HepG2 (cell line): Measurements from ENCODE around the gene PIK3CD. TPM values are rescaled to one million over a fixed set of nuclear protein-coding genes. Genes with fewer than 3 reads are reported as not detected.

Experiments used
- ATAC-seq: fragments of 200-7000 bp; cut with Tn5 transposase; 3 replicates; pipeline ENCODE4 v1.9.1; 2020; ENCODE audit warnings: mild to moderate bottlenecking, moderate library complexity
- BruUV-seq: library from RNA; stranded (reverse); fragments of 400-500 nt; replicated peaks from 2 replicates; lab custom pipeline; 2021; lab: Mats Ljungman, UMichigan
- CTCF ChIA-PET: fragments of 300-600 bp; formaldehyde crosslinking; extraction: SDS; loops from one replicate; lab custom pipeline; 2021; ENCODE audit warnings: low total read pairs, inconsistent platforms, low intra/inter-chr PET ratio; lab: Yijun Ruan, JAX
- POLR2A ChIA-PET: fragments of 350-600 bp; sonication (Branson Sonifier 250); formaldehyde crosslinking; loops from one replicate; lab custom pipeline; 2020; ENCODE audit warnings: antibody characterized with exemption, inconsistent platforms; lab: Yijun Ruan, JAX
- DNase-seq: peaks from one replicate; pipeline ENCODE4 v3.0.0-alpha.2; 2015; ENCODE audit warnings: low spot score
- FAIRE-seq: peaks from 3 replicates; lab custom pipeline; 2011; peaks lifted over from hg19 to GRCh38; lab: Jason Lieb, UNC
- H2AFZ ChIP-seq: one replicate; pipeline ENCODE4 v1.6.1; 2011; ENCODE audit warnings: low read length, inconsistent platforms
- H3K27ac ChIP-seq: fragments of 300-600 bp; 3 replicates; pipeline ENCODE4 v1.8.0; 2011; ENCODE audit warnings: mixed run types, mild to moderate bottlenecking, mixed read lengths, low read length, inconsistent platforms; ENCODE audit not compliant: insufficient read depth; ENCODE audit errors: extremely low read length
- H3K27me3 ChIP-seq, 2 experiments: fragments of 200-600 bp in 1 of 2; 2 replicates in 1 of 2; 3 replicates in 1 of 2; pipeline versions ENCODE4 v1.6.0 to v1.8.0; 2011; ENCODE audit warnings: low read length in 2 of 2, mild to moderate bottlenecking in 2 of 2, moderate library complexity in 2 of 2, inconsistent platforms in 1 of 2; ENCODE audit not compliant: insufficient read depth in 2 of 2, control insufficient read depth in 1 of 2
- H3K36me3 ChIP-seq, 2 experiments: fragments of 200-600 bp in 1 of 2; replicated peaks in 1 of 2; 2 replicates in 1 of 2; 3 replicates in 1 of 2; pipeline versions ENCODE4 v1.5.1 to v1.8.0; 2011; ENCODE audit warnings: low read length in 2 of 2, inconsistent platforms in 1 of 2; ENCODE audit not compliant: insufficient read depth in 2 of 2, control insufficient read depth in 1 of 2
- H3K4me1 ChIP-seq: 2 replicates; pipeline ENCODE4 v1.5.1; 2012; ENCODE audit warnings: low read length, inconsistent platforms; ENCODE audit not compliant: insufficient read depth
- H3K4me2 ChIP-seq: 2 replicates; pipeline ENCODE4 v1.6.0; 2011; ENCODE audit warnings: low read depth, low read length, inconsistent platforms
- H3K4me3 ChIP-seq, 3 experiments: fragments of 200-600 bp in 1 of 3; sonication (generic), shearing (Covaris generic) in 1 of 3; replicated peaks in 1 of 3; 2 replicates each; pipeline ENCODE4 v1.5.1; 2011 to 2016; ENCODE audit warnings: low read length in 3 of 3, inconsistent platforms in 2 of 3, low read depth in 2 of 3, mild to moderate bottlenecking in 2 of 3, control low read depth in 1 of 3, mixed read lengths in 1 of 3; ENCODE audit not compliant: insufficient read depth in 1 of 3
- H3K79me2 ChIP-seq: one replicate; pipeline ENCODE4 v1.6.1; 2011; ENCODE audit warnings: low read length, inconsistent platforms; ENCODE audit not compliant: insufficient read depth
- H3K9ac ChIP-seq: 2 replicates; pipeline ENCODE4 v1.6.0; 2011; ENCODE audit warnings: mild to moderate bottlenecking, low read depth, low read length, inconsistent platforms; ENCODE audit not compliant: insufficient read depth
- H3K9me3 ChIP-seq: 2 replicates; pipeline ENCODE4 v1.5.1; 2012; ENCODE audit warnings: mild to moderate bottlenecking, low read length
- H4K20me1 ChIP-seq: 2 replicates; pipeline ENCODE4 v1.6.0; 2011; ENCODE audit warnings: inconsistent platforms, mild to moderate bottlenecking, low read length, moderate library complexity; ENCODE audit not compliant: insufficient read depth
- AFF4 ChIP-seq: sonication (generic); formaldehyde crosslinking; IDR thresholded peaks from 2 replicates; pipeline ENCODE4 v1.4.0; 2020; ENCODE audit warnings: missing genetic modification reagents
- ARNT2 ChIP-seq: sonication (generic); formaldehyde crosslinking; IDR thresholded peaks from 2 replicates; pipeline ENCODE4 v1.8.0; 2022; ENCODE audit warnings: mild to moderate bottlenecking, low read depth, missing genetic modification reagents, moderate library complexity
- ATF7-NPFF ChIP-seq: sonication (generic); formaldehyde crosslinking; IDR thresholded peaks from 2 replicates; pipeline ENCODE4 v1.8.1; 2023; ENCODE audit warnings: mild to moderate bottlenecking, low read depth, missing genetic modification reagents, moderate library complexity
- CREB1 ChIP-seq, 2 experiments: fragments of 450-650 bp in 1 of 2; IDR thresholded peaks; 2 replicates each; pipeline ENCODE4 v1.6.1; 2016 to 2017; ENCODE audit warnings: control low read depth in 1 of 2, mild to moderate bottlenecking in 1 of 2, missing compliant biosample characterization in 1 of 2, missing genetic modification characterization in 1 of 2
- IKZF4 ChIP-seq: sonication (generic); formaldehyde crosslinking; IDR thresholded peaks from 2 replicates; pipeline ENCODE4 v1.5.1; 2020; ENCODE audit warnings: borderline replicate concordance, mild to moderate bottlenecking, low read depth, missing genetic modification reagents; ENCODE audit errors: not compliant biosample characterization
- KDM1A ChIP-seq: IDR thresholded peaks from 2 replicates; pipeline ENCODE4 v1.6.1; 2016; ENCODE audit warnings: missing compliant biosample characterization
- MEF2D ChIP-seq: sonication (generic); formaldehyde crosslinking; IDR thresholded peaks from 2 replicates; pipeline ENCODE4 v1.5.1; 2020; ENCODE audit warnings: mild to moderate bottlenecking, missing genetic modification reagents
- NKX3-1 ChIP-seq: sonication (generic); formaldehyde crosslinking; IDR thresholded peaks from 2 replicates; pipeline ENCODE4 v1.5.0; 2020; ENCODE audit warnings: missing genetic modification reagents
- PHF5A ChIP-seq: IDR thresholded peaks from one replicate; pipeline ENCODE4 v1.6.1; 2018; ENCODE audit warnings: low read depth, missing genetic modification reagents; ENCODE audit not compliant: unreplicated experiment
- SNRNP70 ChIP-seq: fragments of 200-400 bp; formaldehyde crosslinking; IDR thresholded peaks from 2 replicates; pipeline ENCODE4 v1.6.1; 2017; ENCODE audit warnings: mild to moderate bottlenecking, low read depth, low read length, moderate library complexity
- SOX5 ChIP-seq: IDR thresholded peaks from 2 replicates; pipeline ENCODE4 v1.6.1; 2016; ENCODE audit warnings: borderline replicate concordance
- TBP ChIP-seq: sonication (generic); formaldehyde crosslinking; IDR thresholded peaks from 2 replicates; pipeline ENCODE4 v1.5.0; 2020; ENCODE audit warnings: missing genetic modification reagents
- TBX3 ChIP-seq: fragments of 450-650 bp; IDR thresholded peaks from 2 replicates; pipeline ENCODE4 v1.6.1; 2017; ENCODE audit warnings: antibody characterized with exemption, mild to moderate bottlenecking, inconsistent platforms, borderline replicate concordance
- ZBTB44 ChIP-seq: sonication (generic); formaldehyde crosslinking; IDR thresholded peaks from 2 replicates; pipeline ENCODE4 v1.4.0; 2020; ENCODE audit warnings: missing genetic modification reagents
- ZNF17 ChIP-seq: sonication (generic); formaldehyde crosslinking; IDR thresholded peaks from 2 replicates; pipeline ENCODE4 v1.5.0; 2020; ENCODE audit warnings: mild to moderate bottlenecking, missing genetic modification reagents
- ZNF777 ChIP-seq: sonication (generic); formaldehyde crosslinking; IDR thresholded peaks from 2 replicates; pipeline ENCODE4 v1.4.0; 2020; ENCODE audit warnings: missing genetic modification reagents
- ZNF883 ChIP-seq: sonication (generic); formaldehyde crosslinking; IDR thresholded peaks from 2 replicates; pipeline ENCODE4 v1.5.1; 2020; ENCODE audit warnings: mild to moderate bottlenecking, missing genetic modification reagents; ENCODE audit errors: not compliant biosample characterization
- ZNF891 ChIP-seq: sonication (generic); formaldehyde crosslinking; IDR thresholded peaks from 2 replicates; pipeline ENCODE4 v1.5.0; 2020; ENCODE audit warnings: mild to moderate bottlenecking, missing genetic modification reagents
- WGBS: methylation state at CpG from one replicate; pipeline ENCODE4 v1.1.6; 2017; ENCODE audit warnings: low lambda C conversion rate; 5-methylcytosine and 5-hydroxymethylcytosine counted together
- in situ Hi-C: cut with HindIII; loops from 2 replicates; pipeline ENCODE4 v1.10.0; 2017; ENCODE audit warnings: low pct_unique_long_range_greater_than_20kb; ENCODE audit not compliant: extremely low pct_ligation_motif_present
- intact Hi-C: fragments of 100-400 bp; cut with micrococcal nuclease; formaldehyde crosslinking; loops from one replicate; pipeline ENCODE4 v1.10.0; 2022; ENCODE audit not compliant: unreplicated experiment
- polyA plus RNA-seq, 8 experiments: library from polyadenylated mRNA; depleted of rRNA in 3 of 8; stranded (reverse) in 7 of 8; unstranded in 1 of 8; fragments of >200 nt; fragmentation: Illumina TruSeq in 4 of 8; extraction: Trizol in 4 of 8; gene quantifications; 2 replicates each; pipeline versions ENCODE4 v1.2.1 to v1.2.3, GENCODE V29; 2011 to 2016; ENCODE audit warnings: low read depth in 4 of 8, missing spikeins in 1 of 8, mixed read lengths in 1 of 8; ENCODE audit not compliant: insufficient read depth in 1 of 8
- total RNA-seq, 5 experiments: library from RNA; depleted of rRNA; stranded (reverse); fragments of >200 nt; fragmentation: Illumina TruSeq; extraction: Trizol; gene quantifications; 2 replicates each; pipeline ENCODE4 v1.2.3, GENCODE V29; 2016; ENCODE audit warnings: low read depth in 1 of 5

Gene PIK3CD
- total and polyA plus RNA-seq, 2 of the 13 experiments (the other 11 are each of a cell fraction or from before 2014, with no cell fraction given): 7.1 to 10.0 TPM

DNA sequence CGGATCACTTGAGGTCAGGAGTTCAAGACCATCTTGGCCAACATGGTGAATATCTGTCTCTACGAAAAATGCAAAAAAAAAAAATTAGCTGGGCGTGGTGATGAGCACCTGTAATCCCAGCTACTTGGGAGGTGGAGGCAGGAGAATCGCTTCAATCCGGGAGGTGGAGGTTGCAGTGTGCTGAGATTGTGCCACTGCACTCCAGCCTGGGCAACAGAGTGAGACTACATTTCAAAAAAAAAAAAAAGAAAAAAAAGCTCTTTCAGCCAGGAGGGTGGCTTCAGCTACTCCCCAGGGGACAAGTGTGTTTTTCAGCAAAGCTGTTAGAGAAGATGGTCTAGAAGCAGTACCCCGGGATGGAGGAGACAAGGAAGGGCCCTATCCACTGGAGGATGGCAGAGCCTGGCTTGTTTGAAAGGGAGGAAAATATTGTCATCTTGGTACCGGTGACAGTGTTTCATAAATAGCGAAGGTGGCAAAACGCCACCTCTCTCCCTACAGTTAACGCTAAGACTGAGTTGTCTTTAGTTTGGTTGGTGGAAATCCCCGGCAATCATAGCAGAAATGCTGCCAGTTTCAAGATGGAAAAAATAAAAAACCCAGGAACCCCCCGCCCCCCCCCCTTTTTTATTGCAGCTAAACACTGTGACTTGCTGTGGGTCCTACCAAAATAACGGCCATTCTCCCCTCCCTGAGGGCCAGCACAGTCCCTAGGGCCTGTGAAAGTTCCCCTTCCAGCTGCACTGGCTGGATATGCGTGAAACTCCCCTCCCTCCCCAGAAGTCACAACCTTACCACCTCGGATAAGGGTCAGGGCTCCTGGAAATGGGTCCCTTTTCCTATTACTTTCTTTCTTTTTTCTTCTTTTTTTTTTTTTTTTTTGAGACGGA is 3.5 kb downstream of the PIK3CD start (continued):
- no peak for TF ChIP-seq IKZF4
- TF ChIP-seq, all 625 proteins: peak for 0

DNA sequence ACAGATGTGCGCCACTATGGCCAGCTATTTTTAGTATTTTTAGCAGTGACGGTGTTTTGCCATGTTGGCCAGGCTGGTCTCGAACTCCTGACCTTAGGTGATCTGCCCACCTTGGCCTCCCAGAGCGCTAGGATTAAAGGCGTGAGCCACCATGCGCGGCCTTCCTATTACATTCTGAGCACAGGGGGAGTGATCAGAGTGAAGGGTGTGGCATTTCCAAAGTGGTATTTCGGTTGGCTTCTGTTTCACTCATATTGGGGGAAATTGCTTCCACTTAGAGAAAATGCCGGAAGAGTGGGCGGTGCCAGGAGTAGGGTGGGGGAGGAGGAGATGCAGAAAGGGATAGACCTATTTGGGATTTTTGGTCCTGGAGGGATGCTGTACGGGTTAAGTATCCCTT is 4.3 kb downstream of the PIK3CD start:
- DNase-seq (no peak), FAIRE-seq (no peak), ATAC-seq (no peak)
- Histone ChIP-seq H4K20me1 (no peaks in the 10 kb centered on the region), H3K9me3 (no peaks in the 10 kb centered on the region), H3K36me3 (no peaks in the 10 kb centered on the region), H3K27ac (no peak overlapping the region), H2AFZ (no peak overlapping the region), H3K4me3 (no peak overlapping the region), H3K79me2 (no peaks in the 10 kb centered on the region), H3K27me3 (peaks cover 7 to 37% of the 10 kb centered on the region in 2 experiments; a peak in 4 of 5 replicates), H3K4me2 (no peak overlapping the region), H3K9ac (no peak overlapping the region), H3K4me1 (no peaks in the 10 kb centered on the region)
- 42% methylated on average over 11 of the region's 11 CpGs for WGBS
- ChIA-PET CTCF (no interaction called here), POLR2A (no interaction called here)
- intact Hi-C loops (no loop called here), in situ Hi-C loops (no loop called here)
- BruUV-seq: no TSS peak
- TF ChIP-seq AFF4 (CRISPR knock-in tag): no peak
- TF ChIP-seq ZNF891 (CRISPR knock-in tag): no peak
- no peak for TF ChIP-seq PHF5A (CRISPR knock-in tag)
- TF ChIP-seq ZNF17 (CRISPR knock-in tag): no peak
- TF ChIP-seq NKX3-1 (CRISPR knock-in tag): no peak
- TF ChIP-seq ARNT2: no peak
- no peak for TF ChIP-seq ZNF883
- no peak for TF ChIP-seq ZBTB44 (CRISPR knock-in tag)
- no peak for TF ChIP-seq TBX3
- no peak for TF ChIP-seq KDM1A (CRISPR knock-in tag)
- no peak for TF ChIP-seq TBP (CRISPR knock-in tag)
- TF ChIP-seq SNRNP70: no peak
- no peak for TF ChIP-seq ATF7-NPFF (CRISPR knock-in tag)
- TF ChIP-seq SOX5 (CRISPR knock-in tag): no peak
- TF ChIP-seq CREB1 (IDR thresholded peaks at IDR 0.05): no peak
- TF ChIP-seq CREB1 (CRISPR knock-in tag; IDR thresholded peaks at IDR 0.05): no peak
- TF ChIP-seq ZNF777 (CRISPR knock-in tag): no peak
- no peak for TF ChIP-seq MEF2D (CRISPR knock-in tag)
